Activated T-helper 1 cell treated with anti-CD3 and anti-CD28 coated beads, Interleukin-12 subunit alpha, Interleukin-12 subunit beta, Interleukin-2, Interleukin-4 antibody, amounts not matched to agents 30 ng/mL and 10 ng/mL and 1 ng/mL, durations not matched to agents 14 hours and 24 hours and 36 hours (primary cell): Measurements from ENCODE around the gene LPIN1. TPM values are rescaled to one million over a fixed set of nuclear protein-coding genes. Genes with fewer than 3 reads are reported as not detected.
A peak's percentile ranks its signal among the peaks of the same experiment; 100 is the strongest.
"Not testable (repeated sequence)": the region's sequence is repeated elsewhere in the genome, so short reads cannot be mapped to it uniquely, and the experiment has no call there.

Experiments
- DNase-seq: peaks from one replicate; pipeline ENCODE4 v3.0.0; 2021; ENCODE audit warnings: low spot score
- H3K27ac Mint-ChIP-seq: one replicate; pipeline ENCODE4 v1.8.0; 2021; ENCODE audit warnings: mild to moderate bottlenecking, mixed read lengths
- H3K27me3 Mint-ChIP-seq: one replicate; pipeline ENCODE4 v1.8.0; 2022; ENCODE audit warnings: mild to moderate bottlenecking, moderate library complexity, mixed read lengths; ENCODE audit not compliant: insufficient read depth
- H3K36me3 Mint-ChIP-seq: one replicate; pipeline ENCODE4 v1.8.0; 2021; ENCODE audit warnings: low read depth, mixed read lengths
- H3K4me1 Mint-ChIP-seq: one replicate; pipeline ENCODE4 v1.8.0; 2021; ENCODE audit warnings: low read depth, mixed read lengths
- H3K4me3 Mint-ChIP-seq: one replicate; pipeline ENCODE4 v1.8.0; 2021; ENCODE audit warnings: mild to moderate bottlenecking, moderate library complexity, mixed read lengths
- H3K9me3 Mint-ChIP-seq: one replicate; pipeline ENCODE4 v1.8.0; 2021; ENCODE audit warnings: mixed read lengths
- intact Hi-C: fragments of 100-400 bp; cut with micrococcal nuclease; formaldehyde crosslinking; loops from one replicate; pipeline ENCODE4 v1.15.1; 2024
- total RNA-seq: library from RNA; stranded (reverse); gene quantifications from 2 replicates; pipeline ENCODE4 v1.2.3, GENCODE V29; 2022

LPIN1 gene
- total RNA-seq, 1 donor from 2014 or later: 49.5 TPM

- H3K4me1 Mint-ChIP-seq: peaks cover 6% of the 10 kb centered on the region
- intact Hi-C loops: no loop called here
- H3K9me3 Mint-ChIP-seq: no peaks in the 10 kb centered on the region
- peaks cover 45% of the 10 kb centered on the region for H3K27me3 Mint-ChIP-seq
- no peak overlapping the region for H3K27ac Mint-ChIP-seq
- no peak for DNase-seq
- H3K4me3 Mint-ChIP-seq: no peak overlapping the region
- no peaks in the 10 kb centered on the region for H3K36me3 Mint-ChIP-seq
Measured at GRCh38 chr2:11720752-11721151, 25.7 kb upstream of the LPIN1 start.

- Mint-ChIP-seq H3K4me1 (peaks cover 6% of the 10 kb centered on the region), H3K27ac (no peak overlapping the region), H3K27me3 (peaks cover 42% of the 10 kb centered on the region), H3K9me3 (no peaks in the 10 kb centered on the region), H3K4me3 (no peak overlapping the region), H3K36me3 (no peaks in the 10 kb centered on the region)
- DNase-seq: no peak
- intact Hi-C loops: no loop called here
Measured at GRCh38 chr2:11722292-11723060, 24.0 kb upstream of the LPIN1 start.

- no peaks in the 10 kb centered on the region for H3K9me3 Mint-ChIP-seq
Measured at GRCh38 chr2:11723061-11723371, 23.4 kb upstream of the LPIN1 start.

GRCh38 chr2:11724151-11724550, 22.3 kb upstream of the LPIN1 start:
- intact Hi-C loops: no loop called here
- Mint-ChIP-seq H3K9me3 (no peaks in the 10 kb centered on the region), H3K36me3 (no peaks in the 10 kb centered on the region), H3K4me3 (no peak overlapping the region), H3K27ac (no peak overlapping the region), H3K27me3 (peaks cover 36% of the 10 kb centered on the region), H3K4me1 (peaks cover 5% of the 10 kb centered on the region)
- no peak for DNase-seq

More at GRCh38 chr2:11723061-11723371, 23.4 kb upstream of the LPIN1 start:
- no peaks in the 10 kb centered on the region for H3K36me3 Mint-ChIP-seq
- H3K4me1 Mint-ChIP-seq: peaks cover 6% of the 10 kb centered on the region
- no peak overlapping the region for H3K4me3 Mint-ChIP-seq
- no peak for DNase-seq
- H3K27ac Mint-ChIP-seq: no peak overlapping the region
- H3K27me3 Mint-ChIP-seq: peaks cover 43% of the 10 kb centered on the region
- intact Hi-C loops: no loop called here

GRCh38 chr2:11726384-11726783, 20.0 kb upstream of the LPIN1 start:
- Mint-ChIP-seq H3K4me1 (no peaks in the 10 kb centered on the region), H3K36me3 (no peaks in the 10 kb centered on the region), H3K4me3 (no peak overlapping the region), H3K9me3 (no peaks in the 10 kb centered on the region), H3K27ac (no peak overlapping the region), H3K27me3 (peaks cover 37% of the 10 kb centered on the region)
- DNase-seq: no peak
- intact Hi-C loops: no loop called here

GRCh38 chr2:11729362-11730212, 16.8 kb upstream of the LPIN1 start:
- peaks cover 38% of the 10 kb centered on the region for H3K27me3 Mint-ChIP-seq
- intact Hi-C loops: no loop called here
- H3K36me3 Mint-ChIP-seq: no peaks in the 10 kb centered on the region
- no peak for DNase-seq
- H3K4me1 Mint-ChIP-seq: no peaks in the 10 kb centered on the region
- no peak overlapping the region for H3K27ac Mint-ChIP-seq
- no peak overlapping the region for H3K4me3 Mint-ChIP-seq
- no peaks in the 10 kb centered on the region for H3K9me3 Mint-ChIP-seq

GRCh38 chr2:11731214-11731984, 15.0 kb upstream of the LPIN1 start:
- intact Hi-C loops, H3K9me3 Mint-ChIP-seq, H3K27ac Mint-ChIP-seq, H3K36me3 Mint-ChIP-seq, H3K4me1 Mint-ChIP-seq, DNase-seq, H3K4me3 Mint-ChIP-seq: not testable (repeated sequence)
- peaks cover 44% of the 10 kb centered on the region for H3K27me3 Mint-ChIP-seq

GRCh38 chr2:11732587-11732986, 13.8 kb upstream of the LPIN1 start:
- Mint-ChIP-seq H3K4me3 (no peak overlapping the region), H3K27me3 (peaks cover 41% of the 10 kb centered on the region), H3K9me3 (no peaks in the 10 kb centered on the region), H3K27ac (no peak overlapping the region), H3K4me1 (peaks cover 3% of the 10 kb centered on the region), H3K36me3 (no peaks in the 10 kb centered on the region)
- no peak for DNase-seq
- intact Hi-C loops: no loop called here

- not testable (repeated sequence) for H3K27ac Mint-ChIP-seq
Measured at GRCh38 chr2:11737852-11738251, 8.6 kb upstream of the LPIN1 start.

GRCh38 chr2:11738589-11739436, 7.6 kb upstream of the LPIN1 start:
- H3K36me3 Mint-ChIP-seq: no peaks in the 10 kb centered on the region
- H3K9me3 Mint-ChIP-seq: no peaks in the 10 kb centered on the region
- no peak overlapping the region for H3K4me3 Mint-ChIP-seq
- H3K27ac Mint-ChIP-seq: no peak overlapping the region
- H3K4me1 Mint-ChIP-seq: peaks cover 21% of the 10 kb centered on the region
- peaks cover 19% of the 10 kb centered on the region for H3K27me3 Mint-ChIP-seq
- intact Hi-C loops: no loop called here
- DNase-seq: no peak

More at GRCh38 chr2:11737852-11738251, 8.6 kb upstream of the LPIN1 start:
- H3K9me3 Mint-ChIP-seq, DNase-seq, H3K4me3 Mint-ChIP-seq, H3K36me3 Mint-ChIP-seq, intact Hi-C loops: not testable (repeated sequence)
- Mint-ChIP-seq H3K27me3 (peaks cover 29% of the 10 kb centered on the region), H3K4me1 (peaks cover 15% of the 10 kb centered on the region)

GRCh38 chr2:11740723-11741122, 5.7 kb upstream of the LPIN1 start:
- Mint-ChIP-seq H3K4me1 (peaks cover 40% of the 10 kb centered on the region), H3K4me3 (no peak overlapping the region), H3K27me3 (peaks cover 15% of the 10 kb centered on the region), H3K27ac (no peak overlapping the region), H3K36me3 (no peaks in the 10 kb centered on the region), H3K9me3 (no peaks in the 10 kb centered on the region)
- no peak for DNase-seq
- intact Hi-C loops: loop anchor here (10.0 kb wide), 1 partner anchor 674 kb away; no protein-coding TSS in a partner anchor

- DNase-seq: no peak
- Mint-ChIP-seq H3K27me3 (peaks cover 5% of the 10 kb centered on the region), H3K4me3 (no peak overlapping the region), H3K36me3 (peaks cover 2% of the 10 kb centered on the region), H3K27ac (peak overlapping the region; percentile 23), H3K9me3 (no peaks in the 10 kb centered on the region), H3K4me1 (peaks cover 48% of the 10 kb centered on the region)
- intact Hi-C loops: loop anchor here (10.0 kb wide), 1 partner anchor 672 kb away; no protein-coding TSS in a partner anchor
Measured at GRCh38 chr2:11742317-11742701, 4.1 kb upstream of the LPIN1 start.
